GM18870 (cell line): ENCODE data around the gene PILRB.
"Not testable (repeated sequence)": the region's sequence is repeated elsewhere in the genome, so short reads cannot be mapped to it uniquely, and the experiment has no call there.

Experiments
- ATAC-seq: cut with Tn5 transposase; IDR thresholded peaks from one replicate; pipeline ENCODE4 v1.9.1; 2021; ENCODE audit warnings: moderate library complexity; ENCODE audit not compliant: unreplicated experiment

PILRB gene

GRCh38 chr7:100373870-100374598, 16.1 kb downstream of the PILRB start:
- not testable (repeated sequence) for ATAC-seq

- ATAC-seq = no peak
Measured at GRCh38 chr7:100374601-100375000, 16.7 kb downstream of the PILRB start.

- no peak for ATAC-seq
Measured at GRCh38 chr7:100376066-100376465, 18.1 kb downstream of the PILRB start.

GRCh38 chr7:100378114-100378755, 20.3 kb downstream of the PILRB start:
- ATAC-seq = no peak

DNA sequence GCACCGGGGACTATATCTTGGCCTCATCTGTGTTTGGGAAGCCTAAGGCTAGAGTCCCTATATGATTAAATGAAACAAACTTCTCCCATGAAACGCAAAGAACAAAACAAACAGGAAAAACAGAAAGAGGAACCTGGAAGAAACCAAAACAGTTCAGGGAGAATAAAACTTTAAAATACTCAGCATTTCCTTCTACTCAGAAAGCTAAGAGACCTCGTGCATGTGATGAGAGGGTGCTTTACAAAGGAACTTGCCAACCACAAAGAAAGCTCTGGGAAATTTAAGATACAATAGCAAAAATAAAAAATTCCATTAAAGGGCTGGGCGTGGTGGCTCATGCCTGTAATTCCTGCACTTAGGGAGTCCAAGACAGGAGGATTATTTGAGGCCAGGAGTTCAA, 22.3 kb downstream of the PILRB start:
- ATAC-seq = no peak

DNA sequence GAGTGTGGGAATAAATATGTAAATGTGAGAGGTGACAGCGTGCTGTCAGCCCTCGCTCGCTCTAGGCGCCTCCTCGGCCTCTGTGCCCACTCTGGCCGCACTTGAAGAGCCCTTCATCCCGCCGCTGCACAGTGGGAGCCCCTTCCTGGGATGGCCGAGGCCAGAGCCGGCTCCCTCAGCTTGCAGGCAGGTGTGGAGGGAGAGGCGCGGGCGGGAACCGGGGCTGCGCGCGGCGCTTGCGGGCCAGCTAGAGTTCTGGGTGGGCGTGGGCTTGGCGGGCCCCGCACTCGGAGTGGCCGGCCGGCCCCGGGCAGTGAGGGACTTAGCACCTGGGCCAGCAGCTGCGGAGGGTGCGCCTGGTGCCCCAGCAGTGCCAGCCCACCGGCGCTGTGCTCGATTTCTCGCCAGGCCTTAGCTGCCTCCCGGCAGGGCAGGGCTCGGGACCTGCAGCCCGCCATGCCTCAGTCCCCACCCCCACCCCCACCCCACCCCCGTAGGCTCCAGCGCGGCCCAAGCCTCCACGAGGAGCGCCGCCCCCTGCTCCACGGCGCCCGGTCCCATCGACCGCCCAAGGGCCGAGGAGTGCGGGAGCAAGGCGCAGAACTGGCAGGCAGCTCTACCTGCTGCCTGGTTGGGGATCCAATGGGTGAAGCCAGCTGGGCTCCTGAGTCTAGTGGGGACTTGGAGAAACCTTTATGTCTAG, 23.8 kb downstream of the PILRB start:
- not testable (repeated sequence) for ATAC-seq

GRCh38 chr7:100382234-100382853, 24.4 kb downstream of the PILRB start:
- ATAC-seq = not testable (repeated sequence)

DNA sequence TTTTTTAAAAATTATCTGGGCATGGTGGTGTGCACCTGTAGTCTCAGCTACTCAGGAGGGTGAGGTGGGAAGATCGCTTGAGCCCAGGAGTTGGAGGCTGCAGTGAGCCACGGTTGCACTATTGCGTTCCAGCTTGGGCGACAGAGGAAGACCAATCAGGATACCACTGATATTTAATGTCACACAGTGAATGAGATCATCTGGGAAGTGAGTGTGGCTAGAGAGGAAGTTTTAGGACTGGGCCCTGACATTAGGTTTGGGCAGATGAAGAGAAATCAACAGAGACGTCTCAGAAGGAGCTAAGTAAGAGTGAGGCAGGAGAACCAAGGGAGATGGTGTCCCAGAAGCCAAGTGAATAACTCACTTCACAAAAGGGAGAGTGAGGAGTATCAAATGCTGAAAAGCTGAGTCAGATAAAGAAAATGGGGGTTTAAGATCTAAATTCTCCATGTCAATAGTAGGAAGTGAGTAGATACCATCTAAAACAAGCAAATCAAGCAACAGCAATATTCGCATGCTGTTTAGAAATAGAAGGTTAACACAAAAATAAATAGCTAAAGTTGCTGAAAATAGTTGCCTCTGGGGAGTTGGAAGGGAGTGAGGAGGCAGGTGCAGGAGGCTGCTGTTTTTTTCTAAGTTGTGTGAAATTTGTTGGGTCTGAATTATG, 26.8 kb downstream of the PILRB start:
- ATAC-seq = no peak

- no peak for ATAC-seq
Measured at GRCh38 chr7:100386940-100387339, 29.0 kb downstream of the PILRB start.

GRCh38 chr7:100387695-100388094, 29.8 kb downstream of the PILRB start:
- no peak for ATAC-seq

DNA sequence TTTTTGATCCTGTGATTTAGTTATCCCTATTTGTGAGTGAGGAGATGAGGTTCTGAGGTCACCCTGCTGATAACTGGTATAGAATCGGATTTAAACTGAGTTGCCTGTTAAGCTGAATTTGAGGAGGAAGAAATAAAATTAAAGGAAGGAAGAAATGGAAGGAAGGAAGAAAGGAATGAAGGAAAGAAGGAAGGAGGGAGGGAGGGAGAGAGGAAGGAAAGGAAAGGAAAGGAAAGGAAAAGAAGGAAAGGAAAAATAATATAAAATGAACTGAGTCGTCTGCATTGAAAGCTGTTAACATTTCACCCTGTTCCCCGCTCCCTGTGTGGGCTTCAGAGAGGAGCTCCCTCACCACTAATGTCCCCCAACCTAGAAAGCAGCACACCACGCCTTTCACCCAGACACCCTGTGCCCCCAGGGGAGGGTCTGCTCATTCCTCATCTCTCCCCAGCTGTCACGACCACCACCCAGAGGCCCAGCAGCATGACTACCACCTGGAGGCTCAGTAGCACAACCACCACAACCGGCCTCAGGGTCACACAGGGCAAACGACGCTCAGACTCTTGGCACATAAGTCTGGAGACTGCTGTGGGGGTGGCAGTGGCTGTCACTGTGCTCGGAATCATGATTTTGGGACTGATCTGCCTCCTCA, 31.6 kb downstream of the PILRB start:
- no peak for ATAC-seq

- no peak for ATAC-seq
Measured at GRCh38 chr7:100390286-100391009, 32.5 kb downstream of the PILRB start.

DNA sequence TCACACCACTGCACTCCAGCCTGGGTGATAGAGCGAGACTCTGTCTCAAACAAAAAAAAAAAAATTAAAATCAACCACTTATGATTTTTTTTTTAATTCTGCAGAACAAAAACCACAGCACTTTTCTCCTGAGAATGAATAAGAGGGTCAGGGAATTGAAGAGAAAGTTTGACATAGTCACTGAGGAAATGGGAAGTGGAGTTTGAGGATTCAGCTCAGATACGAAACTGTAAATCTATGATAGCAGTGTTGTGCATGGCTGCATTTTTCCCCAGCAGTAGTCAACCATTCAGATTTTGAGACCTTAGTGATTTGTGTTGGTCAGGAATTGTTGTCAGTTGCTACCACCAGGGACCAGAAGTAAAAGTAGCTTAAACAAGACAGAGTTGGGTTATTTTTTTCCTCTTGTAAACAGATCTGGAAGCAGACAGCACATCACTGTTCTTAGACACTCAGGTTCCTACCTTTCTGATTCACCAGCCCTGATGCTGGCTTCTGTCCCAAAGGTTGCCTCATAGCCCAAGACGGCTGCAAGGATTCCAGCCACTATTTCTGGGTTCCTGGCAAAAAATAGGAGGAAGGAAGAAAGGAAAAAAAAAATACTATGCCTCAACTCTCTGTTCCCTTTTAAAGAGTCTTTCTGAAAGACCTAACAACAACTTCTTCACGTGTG, 35.5 kb downstream of the PILRB start:
- ATAC-seq = no peak

DNA sequence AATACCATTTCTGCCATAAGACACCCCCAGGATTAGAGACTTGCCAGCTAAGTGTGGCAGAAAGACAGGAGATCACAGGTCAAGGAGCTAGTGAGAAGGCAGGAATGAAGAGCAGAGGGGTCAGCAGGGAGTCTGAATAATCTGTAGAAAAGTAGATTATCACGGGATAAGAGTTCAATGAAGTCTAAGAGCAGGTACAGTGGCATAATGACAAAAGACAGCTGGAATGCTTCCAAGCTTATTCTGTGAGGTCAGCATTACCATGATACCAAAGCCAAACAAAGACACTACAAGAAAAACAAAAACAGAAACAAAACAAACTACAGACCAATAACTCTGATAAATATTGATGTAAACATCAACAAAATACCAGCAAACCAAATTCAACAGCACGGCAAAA, 36.2 kb downstream of the PILRB start:
- ATAC-seq = no peak

DNA sequence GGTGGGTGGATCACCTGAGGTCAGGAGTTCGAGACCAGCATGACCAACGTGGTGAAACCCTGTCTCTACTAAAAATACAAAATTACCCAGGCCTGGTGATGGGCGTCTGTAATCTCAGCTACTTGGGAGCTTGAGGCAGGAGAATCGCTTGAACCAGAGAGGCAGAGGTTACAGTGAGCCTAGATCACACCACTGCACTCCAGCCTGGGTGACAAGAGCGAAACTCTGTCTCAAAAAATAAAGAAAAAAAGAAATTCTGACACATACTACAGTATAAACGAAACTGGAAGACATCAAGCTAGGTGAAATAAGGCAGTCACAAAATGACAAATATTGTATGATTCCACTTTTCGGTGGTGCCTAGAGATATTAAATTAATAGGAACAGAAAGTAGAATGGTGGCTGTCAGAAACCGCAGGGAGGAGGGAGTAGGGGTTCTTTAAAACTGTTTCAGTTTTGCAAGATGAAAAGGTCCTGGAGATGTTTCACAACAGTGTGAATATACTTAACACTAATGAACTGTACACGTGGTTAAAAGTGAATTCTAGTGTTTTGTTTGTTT, 38.6 kb downstream of the PILRB start:
- peak; percentile 89 for ATAC-seq

DNA sequence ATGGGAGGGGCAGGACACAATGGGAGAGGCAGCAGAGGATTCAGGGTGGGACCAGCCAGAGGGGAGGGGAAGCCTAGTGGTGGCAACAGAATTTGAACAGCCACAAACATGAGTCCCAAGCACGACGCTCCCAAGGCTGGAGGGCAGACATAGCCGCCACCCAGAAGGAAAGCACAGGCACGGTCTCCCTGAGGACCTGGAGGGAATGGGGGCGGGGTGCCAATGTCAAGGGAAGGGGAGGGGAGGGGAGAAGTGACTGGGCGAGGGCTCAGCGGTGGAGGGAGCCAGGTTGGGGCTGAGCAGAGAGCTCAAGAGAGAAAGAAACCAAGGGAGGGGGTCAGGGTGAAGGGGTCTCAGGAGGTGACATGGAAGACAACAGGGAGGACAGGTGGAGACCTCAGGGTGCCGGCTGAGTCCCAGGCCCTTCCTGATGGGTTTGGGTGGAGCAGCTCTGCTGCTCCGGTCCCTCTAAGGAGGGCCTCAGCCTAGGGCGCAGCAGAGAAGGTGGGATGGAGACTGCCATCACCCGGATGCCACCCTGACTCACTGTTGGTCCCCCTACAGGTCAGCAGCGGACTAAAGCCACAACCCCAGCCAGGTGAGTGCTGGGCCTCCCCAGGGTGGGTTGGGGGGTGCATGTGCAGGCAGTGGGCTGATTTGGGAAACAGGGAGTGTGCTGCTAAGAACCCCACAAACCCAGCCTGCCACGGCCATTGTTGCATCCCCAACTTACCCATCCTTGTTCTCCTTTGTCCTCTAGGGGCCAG, 39.6 kb downstream of the PILRB start:
- no peak for ATAC-seq

DNA sequence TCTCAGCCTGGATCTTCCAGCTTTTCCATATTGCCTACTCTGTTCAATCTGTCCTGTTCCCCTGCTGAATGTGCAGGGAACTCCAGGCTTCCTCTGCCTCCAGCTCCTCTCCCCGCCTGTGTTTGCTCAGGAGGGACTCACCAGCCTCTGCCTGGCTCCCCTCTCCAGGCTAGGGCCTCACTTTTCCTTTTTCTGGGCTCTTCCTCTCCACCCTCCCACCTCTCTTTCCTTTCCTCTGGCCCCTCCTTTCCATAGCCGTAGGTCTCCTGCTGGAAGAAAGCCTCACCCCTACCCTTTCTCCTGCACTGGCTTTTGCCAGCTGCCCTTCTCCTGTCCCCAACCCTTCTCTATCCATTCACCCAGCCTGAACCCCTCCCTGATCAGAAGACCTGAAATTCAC, 40.3 kb downstream of the PILRB start:
- ATAC-seq = no peak

DNA sequence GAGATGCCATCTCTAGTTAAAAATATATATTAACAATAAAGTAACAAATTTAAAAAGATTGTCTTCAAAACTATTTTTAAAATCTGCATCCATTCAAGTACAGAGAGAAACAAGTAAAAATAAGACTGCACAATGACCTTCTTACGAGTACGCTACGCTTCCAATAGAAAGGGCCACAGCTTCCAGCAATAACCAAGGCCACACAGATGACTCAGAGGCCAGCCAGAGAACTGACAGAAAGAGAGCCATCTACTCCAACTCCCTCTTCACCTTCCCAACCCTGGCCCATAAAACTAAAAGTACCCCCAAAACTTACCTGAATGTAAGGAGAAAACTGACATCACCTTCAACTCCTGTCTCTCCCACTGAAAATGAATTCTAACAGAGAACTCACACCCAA, 42.1 kb downstream of the PILRB start:
- ATAC-seq = no peak
